AG04449 (cell line): Measurements from ENCODE around the gene RPL37A.
A peak's percentile ranks its signal among the peaks of the same experiment; 100 is the strongest.

Experiments
- CTCF ChIA-PET: fragments of 350-600 bp; formaldehyde crosslinking; extraction: SDS; loops from one replicate; lab custom pipeline; 2021; ENCODE audit warnings: antibody characterized with exemption; lab: Yijun Ruan, JAX
- POLR2A ChIA-PET: fragments of 400-600, 350-600 bp; formaldehyde crosslinking; extraction: SDS; loops from one replicate; lab custom pipeline; 2020; ENCODE audit warnings: antibody characterized with exemption, inconsistent platforms; lab: Yijun Ruan, JAX
- DNase-seq: peaks from one replicate; pipeline ENCODE4 v3.0.0-alpha.2; 2010; ENCODE audit warnings: low read depth, low spot score
- H3K4me3 ChIP-seq: 2 replicates; pipeline ENCODE4 v1.5.1; 2011; ENCODE audit warnings: low read depth, mild to moderate bottlenecking, control low read depth, low read length
- TF ChIP-seq, protein P1 (sequence below): IDR thresholded peaks from one replicate; pipeline ENCODE4 v1.5.1; 2011; ENCODE audit warnings: mild to moderate bottlenecking, moderate library complexity, low read length, control low read depth, inconsistent platforms; ENCODE audit not compliant: insufficient read depth; ENCODE audit errors: missing control alignments

RPL37A gene

GRCh38 chr2:216535454-216535995 is 36.9 kb downstream of the RPL37A start:
- peak; percentile 95 for DNase-seq
- TF ChIP-seq, protein P1, sequence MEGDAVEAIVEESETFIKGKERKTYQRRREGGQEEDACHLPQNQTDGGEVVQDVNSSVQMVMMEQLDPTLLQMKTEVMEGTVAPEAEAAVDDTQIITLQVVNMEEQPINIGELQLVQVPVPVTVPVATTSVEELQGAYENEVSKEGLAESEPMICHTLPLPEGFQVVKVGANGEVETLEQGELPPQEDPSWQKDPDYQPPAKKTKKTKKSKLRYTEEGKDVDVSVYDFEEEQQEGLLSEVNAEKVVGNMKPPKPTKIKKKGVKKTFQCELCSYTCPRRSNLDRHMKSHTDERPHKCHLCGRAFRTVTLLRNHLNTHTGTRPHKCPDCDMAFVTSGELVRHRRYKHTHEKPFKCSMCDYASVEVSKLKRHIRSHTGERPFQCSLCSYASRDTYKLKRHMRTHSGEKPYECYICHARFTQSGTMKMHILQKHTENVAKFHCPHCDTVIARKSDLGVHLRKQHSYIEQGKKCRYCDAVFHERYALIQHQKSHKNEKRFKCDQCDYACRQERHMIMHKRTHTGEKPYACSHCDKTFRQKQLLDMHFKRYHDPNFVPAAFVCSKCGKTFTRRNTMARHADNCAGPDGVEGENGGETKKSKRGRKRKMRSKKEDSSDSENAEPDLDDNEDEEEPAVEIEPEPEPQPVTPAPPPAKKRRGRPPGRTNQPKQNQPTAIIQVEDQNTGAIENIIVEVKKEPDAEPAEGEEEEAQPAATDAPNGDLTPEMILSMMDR: no peak
- CTCF ChIA-PET: interaction anchor here (1.5 to 5.0 kb wide), 4 partner anchors 10 to 132 kb away, joined by 5 to 43 read pairs (median 6); no protein-coding TSS in a partner anchor
- no peak overlapping the region for H3K4me3 ChIP-seq
- POLR2A ChIA-PET: interaction anchor here (1.0 kb wide), 1 partner anchor 12 kb away, joined by 3 read pairs; no protein-coding TSS in a partner anchor

GRCh38 chr2:216536734-216537210 is 38.1 kb downstream of the RPL37A start:
- ChIA-PET CTCF (interaction anchor here (0.9 to 1.9 kb wide), 8 partner anchors 9 to 131 kb away, joined by 3 to 6 read pairs (median 4); no protein-coding TSS in a partner anchor), POLR2A (interaction anchor here (1.0 kb wide), 1 partner anchor 10 kb away, joined by 3 read pairs; no protein-coding TSS in a partner anchor)
- DNase-seq: no peak
- TF ChIP-seq, protein P1: no peak
- H3K4me3 ChIP-seq: no peak overlapping the region

DNA sequence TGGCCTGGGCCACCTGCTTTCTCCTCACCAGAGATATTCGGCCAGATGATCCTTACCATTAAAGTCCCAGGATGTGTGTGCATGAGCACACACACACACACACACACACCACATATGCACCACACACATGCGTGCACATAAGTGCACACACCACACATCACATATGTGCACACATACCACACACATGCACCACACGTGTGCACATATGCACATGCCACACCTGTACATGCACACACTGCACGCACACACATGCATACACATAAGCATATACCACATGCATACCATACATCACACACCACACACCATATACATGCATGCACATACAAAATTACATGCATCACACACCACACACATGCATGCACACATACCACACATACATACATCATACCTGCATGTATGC is 38.7 kb downstream of the RPL37A start:
- POLR2A ChIA-PET: no interaction called here
- no peak overlapping the region for H3K4me3 ChIP-seq
- TF ChIP-seq, protein P1: no peak
- CTCF ChIA-PET: interaction anchor here (0.9 to 1.9 kb wide), 6 partner anchors 8 to 129 kb away, joined by 3 to 5 read pairs (median 3); no protein-coding TSS in a partner anchor
- no peak for DNase-seq

- TF ChIP-seq, protein P1: no peak
- CTCF ChIA-PET: interaction anchor here (1.9 kb wide), 1 partner anchor 22 kb away, joined by 5 read pairs; no protein-coding TSS in a partner anchor
- POLR2A ChIA-PET: no interaction called here
- no peak for DNase-seq
- H3K4me3 ChIP-seq: no peak overlapping the region
Observed at GRCh38 chr2:216538538-216538937, 39.9 kb downstream of the RPL37A start.

GRCh38 chr2:216539120-216539519 is 40.5 kb downstream of the RPL37A start:
- ChIA-PET POLR2A (no interaction called here), CTCF (interaction anchor here (1.5 kb wide), 1 partner anchor 12 kb away, joined by 5 read pairs; no protein-coding TSS in a partner anchor)
- TF ChIP-seq, protein P1: no peak
- DNase-seq: no peak
- no peak overlapping the region for H3K4me3 ChIP-seq

DNA sequence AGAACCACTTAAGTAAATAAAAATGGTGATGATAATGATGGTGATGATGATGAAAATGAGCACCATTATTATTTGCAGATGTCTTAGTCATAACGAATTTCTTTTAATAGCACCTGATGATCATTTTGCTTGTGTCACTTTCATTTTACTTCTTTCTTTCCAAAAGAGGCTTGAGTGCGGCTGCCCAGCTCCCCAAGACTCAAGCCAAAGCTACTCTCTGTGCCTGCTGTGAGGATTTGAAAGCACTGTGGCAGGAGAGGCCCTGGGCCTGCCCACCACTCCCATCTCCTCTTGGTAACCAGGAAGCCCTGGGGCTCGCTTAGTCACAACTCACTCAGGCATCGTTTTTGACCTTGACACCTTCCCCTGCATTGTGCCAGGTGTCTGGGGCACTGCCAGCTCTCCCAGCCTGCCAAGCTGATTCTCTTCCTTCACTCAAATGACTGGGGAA is 41.2 kb downstream of the RPL37A start:
- H3K4me3 ChIP-seq: no peak overlapping the region
- POLR2A ChIA-PET: no interaction called here
- CTCF ChIA-PET: interaction anchor here (1.5 kb wide), 1 partner anchor 11 kb away, joined by 5 read pairs; no protein-coding TSS in a partner anchor
- TF ChIP-seq, protein P1: no peak
- DNase-seq: no peak
